Type B pancreatic cell (in vitro differentiated cells): ENCODE measurements around the gene XIST. TPM values are rescaled to one million over a fixed set of nuclear protein-coding genes. Genes with fewer than 3 reads are reported as not detected.
A peak's percentile ranks its signal among the peaks of the same experiment; 100 is the strongest.

Experiments
- DNase-seq: peaks from one replicate; pipeline ENCODE4 v3.0.0; 2021; ENCODE audit warnings: mixed read lengths; ENCODE audit not compliant: unreplicated experiment; ENCODE audit errors: extremely low spot score
- H3K27ac Mint-ChIP-seq: 2 replicates; pipeline ENCODE4 v1.8.0; 2021; ENCODE audit warnings: mild to moderate bottlenecking, mixed read lengths
- H3K27me3 Mint-ChIP-seq: 2 replicates; pipeline ENCODE4 v1.8.0; 2021; ENCODE audit warnings: mixed read lengths
- H3K36me3 Mint-ChIP-seq: 2 replicates; pipeline ENCODE4 v1.8.0; 2021; ENCODE audit warnings: mixed read lengths
- H3K4me1 Mint-ChIP-seq: one replicate; pipeline ENCODE4 v1.8.0; 2021; ENCODE audit warnings: mixed read lengths; ENCODE audit not compliant: unreplicated experiment
- H3K4me3 Mint-ChIP-seq: 2 replicates; pipeline ENCODE4 v1.8.0; 2021; ENCODE audit warnings: mild to moderate bottlenecking, mixed read lengths
- H3K9me3 Mint-ChIP-seq: 2 replicates; pipeline ENCODE4 v1.8.0; 2021; ENCODE audit warnings: mixed read lengths
- CTCF ChIP-seq: fragments of 200-600 bp; sonication (generic); conservative IDR thresholded peaks from 2 replicates; pipeline ENCODE4 v1.5.0; 2021; ENCODE audit warnings: antibody characterized with exemption, mild to moderate bottlenecking
- total RNA-seq: library from RNA; stranded (reverse); gene quantifications from 2 replicates; pipeline ENCODE4 v1.2.1, GENCODE V29; 2021; ENCODE audit warnings: low replicate concordance

XIST gene
- total RNA-seq, 1 donor from 2014 or later: not detected

- Mint-ChIP-seq H3K4me1 (no peaks in the 10 kb centered on the region), H3K27me3 (no peaks in the 10 kb centered on the region), H3K27ac (no peak overlapping the region), H3K36me3 (no peaks in the 10 kb centered on the region), H3K9me3 (no peaks in the 10 kb centered on the region), H3K4me3 (no peak overlapping the region)
- TF ChIP-seq CTCF: no peak
- no peak for DNase-seq
Observed at GRCh38 chrX:73867144-73867543, 14.6 kb upstream of the XIST start.

GRCh38 chrX:73863852-73864251 is 11.3 kb upstream of the XIST start:
- H3K36me3 Mint-ChIP-seq: no peaks in the 10 kb centered on the region
- no peaks in the 10 kb centered on the region for H3K27me3 Mint-ChIP-seq
- no peak for TF ChIP-seq CTCF
- H3K4me3 Mint-ChIP-seq: no peak overlapping the region
- H3K4me1 Mint-ChIP-seq: no peaks in the 10 kb centered on the region
- H3K27ac Mint-ChIP-seq: no peak overlapping the region
- H3K9me3 Mint-ChIP-seq: no peaks in the 10 kb centered on the region
- DNase-seq: no peak

- Mint-ChIP-seq H3K9me3 (no peaks in the 10 kb centered on the region), H3K27me3 (no peaks in the 10 kb centered on the region), H3K36me3 (no peaks in the 10 kb centered on the region), H3K4me1 (no peaks in the 10 kb centered on the region), H3K27ac (peak overlapping the region; percentile 81), H3K4me3 (no peak overlapping the region)
- TF ChIP-seq CTCF: no peak
- no peak for DNase-seq
Observed at GRCh38 chrX:73863268-73863667, 10.8 kb upstream of the XIST start.

DNA sequence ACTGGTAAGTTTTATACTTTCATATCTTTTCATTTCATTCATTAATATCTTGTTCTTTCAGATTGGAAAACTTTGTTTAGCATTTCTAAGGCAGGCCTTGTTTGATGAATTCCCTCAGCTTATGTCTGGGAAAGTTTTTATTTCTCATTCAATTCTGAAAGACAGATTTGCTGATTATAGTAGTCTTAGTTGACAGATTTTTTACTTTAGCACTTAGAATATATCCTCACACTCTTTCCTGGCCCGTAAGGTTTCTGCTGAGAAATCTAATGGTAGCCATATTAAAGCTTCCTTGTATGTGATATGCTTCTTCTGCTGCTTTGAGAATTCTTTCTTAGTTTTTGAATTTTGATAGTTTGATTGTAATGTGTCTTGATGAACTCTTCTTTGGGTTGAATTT is 7.1 kb upstream of the XIST start:
- TF ChIP-seq CTCF: no peak
- Mint-ChIP-seq H3K27ac (no peak overlapping the region), H3K36me3 (no peaks in the 10 kb centered on the region), H3K4me3 (no peak overlapping the region), H3K4me1 (no peaks in the 10 kb centered on the region), H3K9me3 (no peaks in the 10 kb centered on the region), H3K27me3 (no peaks in the 10 kb centered on the region)
- no peak for DNase-seq

DNA sequence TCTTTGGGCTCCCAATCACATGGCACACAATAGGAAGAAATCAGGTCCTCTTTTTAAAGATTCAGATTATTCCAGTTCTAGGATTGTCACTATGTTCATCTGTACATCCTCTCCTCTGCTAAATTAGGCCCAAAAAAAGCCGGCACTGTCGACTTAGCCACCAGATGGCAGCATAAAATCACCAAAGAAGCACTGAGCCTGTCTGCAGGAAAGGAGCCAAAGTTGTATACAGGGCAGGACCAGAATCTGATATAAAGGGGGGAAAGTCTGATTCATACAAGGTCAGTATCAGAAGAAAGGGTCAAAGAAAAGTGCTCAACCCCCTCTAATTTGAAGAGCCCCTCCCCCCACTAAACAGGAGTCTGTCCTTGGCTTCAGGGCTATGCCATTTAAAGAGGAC is 3.0 kb upstream of the XIST start:
- no peak overlapping the region for H3K4me3 Mint-ChIP-seq
- H3K27ac Mint-ChIP-seq: no peak overlapping the region
- no peaks in the 10 kb centered on the region for H3K36me3 Mint-ChIP-seq
- DNase-seq: no peak
- no peaks in the 10 kb centered on the region for H3K4me1 Mint-ChIP-seq
- H3K9me3 Mint-ChIP-seq: no peaks in the 10 kb centered on the region
- no peaks in the 10 kb centered on the region for H3K27me3 Mint-ChIP-seq
- peak; percentile 92 for TF ChIP-seq CTCF

DNA sequence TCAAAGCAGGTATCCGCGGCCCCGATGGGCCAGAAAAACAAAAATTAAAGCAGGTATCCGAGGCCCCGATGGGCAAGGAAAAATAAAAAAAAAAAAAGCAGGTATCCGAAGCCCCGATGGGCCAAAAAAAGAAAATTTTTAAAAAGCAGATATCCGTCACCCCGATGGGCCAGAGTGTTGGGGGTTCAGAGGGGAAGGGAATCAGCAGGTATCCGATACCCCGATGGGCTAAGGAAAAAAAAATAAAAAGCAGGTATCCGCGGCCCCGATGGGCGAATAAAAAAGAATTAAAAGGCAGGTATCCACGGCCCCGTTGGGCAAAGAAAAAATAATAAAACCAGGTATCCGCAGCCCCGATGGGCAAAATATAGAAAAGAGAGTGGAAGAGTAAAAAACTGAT is 492 bp downstream of the XIST start:
- TF ChIP-seq CTCF: no peak
- Mint-ChIP-seq H3K9me3 (no peaks in the 10 kb centered on the region), H3K27ac (no peak overlapping the region), H3K4me3 (no peak overlapping the region), H3K36me3 (no peaks in the 10 kb centered on the region), H3K4me1 (no peaks in the 10 kb centered on the region), H3K27me3 (peaks cover 5% of the 10 kb centered on the region)
- DNase-seq: no peak
